EL (cell line): ENCODE measurements around the gene NUDT14.

Experiments
- DNase-seq: peaks from one replicate; pipeline ENCODE4 v3.0.0-alpha.2; 2016

The NUDT14 gene

GRCh38 chr14:105172476-105172875 is 8.6 kb downstream of the NUDT14 start:
- DNase-seq, result no peak

GRCh38 chr14:105171004-105171673 is 10.0 kb downstream of the NUDT14 start:
- DNase-seq, result no peak

GRCh38 chr14:105169776-105170655 is 11.1 kb downstream of the NUDT14 start:
- no peak for DNase-seq

- no peak for DNase-seq
These were observed 12.1 kb downstream of the NUDT14 start for GRCh38 chr14:105168979-105169507.

- peak; percentile 22 for DNase-seq
These were observed 12.6 kb downstream of the NUDT14 start, which contains the start of gene JAG2 for GRCh38 chr14:105168496-105168978. TSS of gene JAG2 (minus strand) at chr14:105168776. CDS start at chr14:105168420, 356 bp downstream.

GRCh38 chr14:105168093-105168420 is 13.1 kb downstream of the NUDT14 start:
- no peak for DNase-seq

GRCh38 chr14:105167303-105168092 is 13.6 kb downstream of the NUDT14 start:
- no peak for DNase-seq

- no peak for DNase-seq
These were observed 14.4 kb downstream of the NUDT14 start for GRCh38 chr14:105166571-105167302.

GRCh38 chr14:105165761-105166485 is 15.2 kb downstream of the NUDT14 start:
- DNase-seq, result no peak

- DNase-seq, result no peak
These were observed 15.9 kb downstream of the NUDT14 start for GRCh38 chr14:105165134-105165704.

GRCh38 chr14:105163040-105163742 is 17.9 kb downstream of the NUDT14 start:
- no peak for DNase-seq

- no peak for DNase-seq
These were observed 18.5 kb downstream of the NUDT14 start for GRCh38 chr14:105162669-105162979.

- no peak for DNase-seq
These were observed 19.0 kb downstream of the NUDT14 start for GRCh38 chr14:105161964-105162668.

GRCh38 chr14:105161309-105161708 is 19.8 kb downstream of the NUDT14 start:
- DNase-seq, result no peak

- DNase-seq, result no peak
These were observed 20.3 kb downstream of the NUDT14 start for GRCh38 chr14:105160776-105161175.

GRCh38 chr14:105159344-105159743 is 21.8 kb downstream of the NUDT14 start:
- DNase-seq, result no peak

- DNase-seq, result no peak
These were observed 22.3 kb downstream of the NUDT14 start for GRCh38 chr14:105158794-105159193.

- no peak for DNase-seq
These were observed 23.2 kb downstream of the NUDT14 start for GRCh38 chr14:105157872-105158271.

GRCh38 chr14:105156414-105157375 is 24.4 kb downstream of the NUDT14 start:
- no peak for DNase-seq
